Endometrial microvascular endothelial cells (primary cell): ENCODE measurements around the gene SOS1. TPM values are rescaled to one million over a fixed set of nuclear protein-coding genes. Genes with fewer than 3 reads are reported as not detected.
"Not testable (repeated sequence)": the region's sequence is repeated elsewhere in the genome, so short reads cannot be mapped to it uniquely, and the experiment has no call there.

Experiments
- in situ Hi-C: cut with HindIII; loops from 2 replicates; pipeline ENCODE4 v1.10.0; 2017; ENCODE audit warnings: low sequenced_read_pairs, low pct_unique_long_range_greater_than_20kb; ENCODE audit errors: inconsistent ontology term
- total RNA-seq: library from RNA; depleted of rRNA; stranded (reverse); fragments of >200 nt; gene quantifications from one replicate; pipeline ENCODE4 v1.2.3, GENCODE V29; 2015; ENCODE audit errors: inconsistent ontology term

The SOS1 gene
- total RNA-seq: 10.0 TPM

DNA sequence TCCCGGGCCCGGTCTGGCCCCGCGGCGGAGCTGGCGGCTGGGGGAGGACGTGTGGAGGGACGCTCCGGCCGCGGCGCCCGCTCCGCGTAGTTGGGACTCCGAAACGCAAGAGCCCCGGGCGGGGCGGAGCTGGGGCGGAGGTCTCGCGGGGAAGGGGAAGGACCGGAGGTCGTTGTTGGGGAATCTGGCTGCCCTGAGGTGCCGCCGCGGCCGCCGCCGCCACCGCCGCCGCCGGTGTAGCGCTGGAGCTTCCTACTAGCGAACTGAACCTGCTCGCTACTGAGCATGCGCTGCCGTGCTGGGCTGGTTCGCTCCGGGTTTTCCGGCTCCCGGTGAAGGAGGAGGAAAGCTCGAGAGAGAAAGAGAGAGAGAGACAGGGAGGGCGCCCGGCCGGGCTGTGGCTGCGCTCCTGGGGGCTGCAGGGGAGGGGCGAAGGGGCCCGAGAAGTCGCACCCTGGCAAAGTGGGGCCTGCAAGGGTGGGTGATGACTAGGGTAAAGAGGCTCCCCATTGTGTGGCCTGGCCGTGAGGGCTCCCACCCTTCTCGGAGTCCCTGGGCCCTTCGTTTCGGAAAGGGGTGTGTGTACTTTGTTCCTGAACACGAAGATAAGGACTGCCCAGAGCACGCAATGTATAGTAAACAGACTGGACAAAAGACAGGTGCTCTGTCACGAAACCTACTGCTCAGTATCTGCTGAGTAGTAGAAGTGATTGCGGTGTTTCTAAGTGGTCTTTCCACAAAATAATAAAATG, at the start of gene SOS1:
SOS1 (minus strand) TSS at position 281 of the 752 bp plus-strand sequence. CDS start 629 bp downstream, outside the sequence.
- in situ Hi-C loops: no loop called here

DNA sequence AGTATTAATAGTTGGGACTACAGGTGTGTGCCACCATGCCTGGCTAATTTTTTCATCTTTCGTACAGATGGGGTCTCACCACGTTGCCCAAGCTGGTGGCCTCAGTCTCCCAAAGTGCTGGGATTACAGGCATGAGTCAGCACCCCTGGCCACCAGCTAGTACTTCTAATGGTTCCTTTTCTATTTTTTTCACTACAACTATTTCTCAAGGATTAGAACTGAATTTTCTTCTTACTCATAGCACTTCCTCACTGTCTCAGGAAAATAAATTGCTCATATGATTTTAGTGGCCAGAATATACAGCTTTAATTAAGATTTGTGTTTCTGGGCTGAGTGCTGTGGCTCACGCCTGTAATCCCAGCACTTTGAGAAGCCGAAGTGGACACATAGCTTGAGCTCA, 43.2 kb upstream of the SOS1 start:
- in situ Hi-C loops: no loop called here

DNA sequence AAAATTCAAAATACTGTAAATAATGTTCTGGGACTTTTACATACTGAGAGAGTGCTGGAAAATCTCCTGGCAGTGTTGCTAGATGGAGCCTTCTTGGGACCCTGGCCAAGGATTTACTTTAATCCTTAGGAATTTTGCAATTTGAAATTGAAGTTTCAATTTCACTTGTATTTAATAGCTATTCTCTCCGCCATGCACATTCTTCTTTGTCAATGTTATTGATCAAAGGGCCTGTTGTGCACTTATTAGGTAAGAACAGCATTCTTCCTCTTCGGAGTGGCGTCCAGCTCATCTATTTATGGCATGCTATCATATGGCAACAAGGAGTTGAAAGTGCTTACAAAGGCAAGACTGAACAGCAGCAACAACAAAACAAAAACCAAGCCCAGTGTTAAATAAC, 40.1 kb upstream of the SOS1 start:
- in situ Hi-C loops: no loop called here

DNA sequence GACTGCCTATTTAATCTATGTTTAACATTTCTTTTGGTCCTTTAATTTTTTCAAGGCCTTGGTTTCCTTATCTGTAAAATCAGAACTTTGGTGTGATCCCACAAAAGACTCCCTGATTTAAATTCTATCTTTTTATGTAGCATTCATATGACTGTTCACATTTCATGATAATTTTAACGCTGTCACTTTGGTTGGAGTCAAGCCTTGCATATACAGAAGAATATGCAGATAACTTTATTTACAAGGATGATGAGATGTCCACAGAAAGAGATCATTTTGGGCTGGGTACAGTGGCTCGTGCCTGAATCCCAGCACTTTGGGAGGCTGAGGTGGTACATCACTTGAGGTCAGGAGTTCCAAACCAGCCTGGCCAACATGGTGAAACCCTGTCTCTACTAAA, 38.4 kb upstream of the SOS1 start:
- in situ Hi-C loops: no loop called here

DNA sequence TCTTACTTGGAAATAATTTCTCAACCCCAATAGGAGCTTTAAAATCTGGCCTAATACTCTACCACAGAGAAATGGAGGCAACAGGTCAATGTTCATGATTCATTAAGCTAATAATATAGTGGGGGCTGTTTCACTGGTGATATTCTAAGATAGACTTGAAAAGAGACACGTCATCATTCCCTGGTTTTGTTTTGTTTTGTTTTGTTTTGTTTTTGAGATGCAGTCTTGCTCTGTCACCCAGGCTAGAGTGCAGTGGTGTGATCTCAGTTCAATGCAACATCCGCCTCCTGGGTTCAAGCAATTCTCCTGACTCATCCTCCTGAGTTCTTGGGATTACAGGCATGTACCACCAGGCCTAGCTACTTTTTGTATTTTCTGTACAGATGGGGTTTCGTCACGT, 37.5 kb upstream of the SOS1 start:
- in situ Hi-C loops: no loop called here

DNA sequence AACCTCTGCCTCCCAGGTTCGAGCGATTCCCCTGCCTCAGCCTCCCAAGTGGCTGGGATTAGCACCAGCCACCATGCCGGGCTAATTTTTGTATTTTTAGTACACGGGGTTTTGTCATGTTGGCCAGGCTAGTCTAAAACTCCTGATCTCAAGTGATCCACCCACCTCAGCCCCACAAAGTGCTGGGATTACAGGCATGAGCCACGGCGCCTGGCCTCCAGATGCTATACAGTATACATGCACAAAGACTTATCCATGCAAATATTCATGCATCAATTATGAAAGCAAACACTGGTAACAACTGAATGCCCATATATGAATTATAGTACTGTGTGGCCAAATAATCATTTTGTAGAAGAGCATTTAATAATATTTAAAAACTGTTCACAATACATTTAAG, 36.0 kb upstream of the SOS1 start:
- in situ Hi-C loops: no loop called here

DNA sequence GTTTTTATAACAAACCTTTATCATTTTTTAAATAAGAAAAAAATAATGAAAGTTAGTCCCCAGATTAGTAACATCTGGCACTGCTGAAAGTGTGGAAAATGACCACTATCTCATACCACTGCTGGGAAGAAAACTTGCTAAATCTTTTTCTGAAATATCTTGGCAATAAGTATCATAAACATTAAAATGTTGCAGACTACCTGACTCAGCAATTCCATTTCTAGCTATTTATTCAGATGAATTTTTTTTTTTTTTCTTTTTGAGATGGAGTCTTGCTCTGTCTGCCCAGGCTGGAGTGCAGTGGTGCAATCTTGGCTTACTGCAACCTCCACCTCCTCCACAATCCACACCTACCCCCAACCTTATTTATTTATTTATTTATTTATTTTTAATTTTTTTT, 35.3 kb upstream of the SOS1 start:
- in situ Hi-C loops: no loop called here

DNA sequence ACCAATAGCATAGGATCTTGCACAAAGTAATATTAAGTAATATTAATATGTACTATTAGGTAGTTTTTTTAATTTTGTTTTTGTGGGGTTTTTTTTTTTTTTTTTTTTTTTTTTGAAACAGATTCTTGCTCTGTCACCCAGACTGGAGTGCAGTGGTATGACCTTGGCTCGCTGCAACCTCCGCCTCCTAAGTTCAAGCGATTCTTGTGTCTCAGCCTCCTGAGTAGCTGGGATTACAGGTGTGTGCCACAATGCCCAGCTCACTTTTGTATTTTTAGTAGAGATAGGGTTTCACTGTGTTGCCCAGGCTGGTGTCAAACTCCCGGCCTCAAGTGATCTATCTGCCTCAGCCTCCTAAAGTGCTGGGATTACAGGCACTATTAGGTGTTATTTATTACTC, 34.7 kb upstream of the SOS1 start:
- in situ Hi-C loops: not testable (repeated sequence)

DNA sequence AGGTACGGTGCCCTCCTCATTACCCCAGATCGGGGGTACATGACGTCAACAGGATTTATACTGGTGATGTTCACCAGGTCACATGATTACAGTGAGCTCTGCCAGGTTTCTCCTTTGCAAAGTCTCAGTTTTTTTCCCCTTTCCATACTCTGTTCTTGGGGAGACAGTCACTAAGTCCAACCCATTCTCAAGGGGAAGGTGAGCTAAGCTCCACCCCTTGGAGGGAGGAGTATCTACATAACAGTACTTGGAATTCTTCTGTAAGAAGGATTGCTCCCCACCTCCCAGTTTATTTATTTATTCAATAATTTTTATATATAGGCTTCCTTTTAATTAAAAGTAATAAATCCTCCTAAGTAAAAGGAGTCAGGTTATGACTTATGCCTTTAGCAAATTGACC, 34.1 kb upstream of the SOS1 start:
- in situ Hi-C loops: no loop called here

DNA sequence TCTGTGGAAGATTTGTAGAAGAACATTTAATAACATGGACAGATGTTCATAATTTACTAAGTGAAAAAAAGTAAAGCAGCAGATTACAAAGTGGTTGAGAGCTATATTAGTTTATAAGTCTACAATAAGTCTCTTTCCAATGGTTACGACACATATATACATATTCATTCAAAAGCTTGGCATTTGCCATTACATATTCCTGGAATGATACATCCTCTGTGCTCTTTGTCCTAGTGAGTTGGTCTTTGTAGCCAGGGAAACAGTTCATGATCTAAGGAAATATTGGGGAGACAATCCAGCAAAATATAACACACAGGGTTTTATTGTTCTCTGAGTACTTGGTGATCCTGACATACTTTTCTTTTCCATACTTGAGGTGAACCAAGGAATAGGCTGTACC, 32.5 kb upstream of the SOS1 start:
- in situ Hi-C loops: no loop called here

DNA sequence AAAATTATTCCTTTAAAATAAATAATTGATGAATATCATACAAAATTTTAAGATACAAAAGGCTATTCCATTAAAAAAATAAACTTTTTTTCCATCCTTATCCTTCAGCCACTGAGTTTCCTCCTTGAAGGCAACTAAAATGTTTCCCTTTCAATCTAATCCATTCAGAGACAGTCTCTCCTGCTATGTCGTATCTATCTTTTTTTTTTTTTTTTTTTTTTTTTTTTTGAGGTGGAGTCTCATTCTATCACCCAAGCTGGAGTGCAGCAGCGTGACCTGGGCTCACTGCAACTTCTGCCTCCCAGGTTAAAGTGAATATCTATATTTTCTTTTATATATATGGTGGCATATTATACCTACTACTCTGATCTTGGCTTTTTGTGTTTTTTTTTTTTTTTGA, 31.7 kb upstream of the SOS1 start:
- in situ Hi-C loops: no loop called here

DNA sequence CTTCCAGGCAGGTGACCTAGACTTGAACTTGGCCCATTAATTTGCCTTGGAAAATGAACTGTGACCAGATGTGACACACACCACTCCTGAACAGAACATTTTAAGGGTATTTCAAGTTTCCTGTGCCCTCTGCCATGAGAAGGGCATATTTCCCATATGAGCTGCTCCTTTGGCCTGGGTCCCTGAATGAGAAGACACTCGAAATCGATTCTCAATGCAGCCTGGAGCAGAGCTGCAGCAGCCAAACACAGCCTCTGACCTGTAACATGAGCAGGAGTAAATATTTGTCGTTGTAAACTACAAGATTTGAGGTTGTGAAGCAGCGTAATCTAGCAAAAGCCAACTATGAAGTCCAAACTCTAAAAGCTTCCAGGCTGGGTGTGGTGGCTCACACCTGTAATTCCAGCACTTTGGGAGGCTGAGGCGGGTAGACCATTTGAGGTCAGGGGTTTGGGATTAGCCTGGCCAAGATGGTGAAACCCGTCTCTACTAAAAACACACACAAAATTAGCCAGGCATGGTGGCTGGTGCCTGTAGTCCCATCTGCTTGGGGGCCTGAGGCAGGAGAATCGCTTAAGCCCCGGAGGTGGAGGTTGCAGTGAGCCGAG, 30.1 kb upstream of the SOS1 start:
- in situ Hi-C loops: no loop called here

DNA sequence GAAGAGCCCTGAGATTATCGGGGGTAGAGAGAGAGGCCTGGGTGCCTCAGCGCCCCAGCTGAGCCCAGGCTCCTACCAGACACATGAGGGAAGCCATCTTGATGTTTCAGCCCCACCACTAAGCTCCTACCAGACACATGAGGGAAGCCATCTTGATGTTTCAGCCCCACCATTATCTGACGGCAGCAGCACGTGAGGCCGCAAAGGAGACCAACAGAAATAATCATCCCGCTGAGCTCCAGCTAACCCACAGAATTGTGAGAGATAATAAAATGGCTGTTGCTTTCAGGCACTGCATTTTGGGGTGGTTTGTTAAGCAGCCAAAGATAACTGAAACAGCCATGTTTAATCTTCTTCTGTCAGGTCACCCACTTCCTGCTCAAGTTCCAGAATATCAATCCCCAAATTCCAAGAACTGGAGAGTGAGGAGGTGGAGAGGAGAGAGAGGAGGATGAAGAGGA, 29.3 kb upstream of the SOS1 start:
- in situ Hi-C loops: no loop called here

DNA sequence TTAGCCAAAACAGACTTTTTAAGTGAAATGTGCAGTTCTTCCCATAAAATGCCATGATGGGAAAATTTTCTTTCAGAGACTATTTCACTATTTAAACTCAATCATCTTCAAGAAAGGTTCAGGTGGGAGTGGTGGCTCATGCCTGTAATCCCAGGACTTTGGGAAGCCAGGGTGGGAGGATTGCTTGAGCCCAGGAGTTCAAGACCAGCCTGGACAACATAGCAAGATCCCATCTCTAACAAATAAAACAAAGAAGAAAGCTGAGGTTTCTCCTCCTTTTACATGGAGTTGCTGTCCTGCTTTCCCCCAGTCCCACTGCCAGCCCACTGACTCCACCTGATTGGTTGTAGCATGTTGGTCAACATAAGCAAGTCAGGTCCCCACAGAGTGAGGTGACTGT, 25.8 kb upstream of the SOS1 start:
- in situ Hi-C loops: no loop called here

DNA sequence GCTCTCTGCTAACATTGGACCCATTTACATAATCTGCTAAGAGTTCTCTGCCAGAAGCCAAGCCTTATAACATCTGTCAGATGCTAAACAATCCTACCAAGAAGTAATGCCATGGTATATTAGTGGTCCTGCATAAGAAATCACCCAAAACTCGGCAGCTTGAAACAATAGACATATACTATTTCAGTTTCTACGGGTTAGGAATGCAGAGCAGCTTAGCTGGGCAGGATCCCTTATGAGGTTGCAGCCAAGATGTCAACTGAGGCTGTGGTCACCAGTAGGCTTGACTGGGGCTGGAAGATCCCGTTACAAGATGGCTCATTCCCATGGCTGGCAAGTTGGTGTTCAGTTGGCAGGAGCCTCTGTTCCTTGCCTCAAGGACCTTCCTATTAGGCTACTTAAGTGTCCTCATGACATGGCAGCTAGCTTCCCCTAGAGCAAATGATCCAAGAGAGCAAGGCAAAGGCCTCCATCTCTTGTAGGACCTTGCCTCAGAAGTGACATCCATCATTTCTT, 25.1 kb upstream of the SOS1 start:
- in situ Hi-C loops: no loop called here

DNA sequence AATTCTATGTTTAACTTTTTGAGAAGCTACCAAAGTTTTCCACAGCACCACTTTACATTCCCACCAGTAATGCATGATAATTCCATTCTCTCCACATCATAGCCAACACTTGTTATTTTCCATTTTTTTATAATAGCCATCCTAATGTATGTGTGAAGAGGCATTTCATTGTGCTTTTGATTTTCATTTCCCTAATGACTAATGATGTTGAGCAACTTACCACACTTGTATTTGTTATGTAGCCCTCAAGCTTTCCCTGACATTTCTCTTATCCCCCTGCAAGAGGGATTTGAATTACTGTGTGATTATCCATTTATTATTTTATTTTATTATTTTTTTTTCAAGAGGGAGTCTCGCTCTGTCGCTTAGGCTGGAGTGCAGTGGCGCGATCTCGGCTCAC, 23.6 kb upstream of the SOS1 start:
- in situ Hi-C loops: no loop called here

DNA sequence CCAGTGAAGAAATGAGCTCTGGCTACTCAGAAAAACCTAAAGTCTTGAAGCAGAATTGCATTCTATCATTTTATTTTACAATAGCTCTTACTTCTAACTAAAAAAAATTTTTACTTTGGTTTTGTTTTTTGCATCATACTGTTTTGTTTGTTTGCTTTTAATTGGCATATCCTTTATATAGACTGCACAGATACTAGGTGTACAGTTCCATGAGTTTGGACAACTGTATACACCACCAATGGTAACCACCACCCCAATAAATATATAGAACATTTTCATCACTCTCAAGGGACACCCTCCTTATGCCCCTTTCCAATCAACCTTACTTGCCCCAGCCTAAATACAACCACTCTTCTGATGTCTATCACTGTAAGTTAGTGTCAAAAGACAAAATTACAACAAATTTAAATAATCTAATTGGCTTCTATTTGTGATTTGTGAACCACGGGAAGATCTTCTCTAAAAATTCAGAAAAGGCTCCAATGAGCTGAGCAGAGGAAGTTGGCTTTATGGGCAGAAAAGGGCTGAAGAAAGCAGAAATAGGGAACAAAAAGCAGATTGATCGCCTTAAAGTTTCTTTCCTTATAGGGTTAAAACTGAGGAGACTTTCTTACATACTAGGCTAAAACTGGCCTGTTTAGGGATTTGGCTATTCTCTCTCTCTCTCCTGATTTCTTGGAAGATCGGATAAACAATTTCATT, 22.2 kb upstream of the SOS1 start:
- in situ Hi-C loops: no loop called here

DNA sequence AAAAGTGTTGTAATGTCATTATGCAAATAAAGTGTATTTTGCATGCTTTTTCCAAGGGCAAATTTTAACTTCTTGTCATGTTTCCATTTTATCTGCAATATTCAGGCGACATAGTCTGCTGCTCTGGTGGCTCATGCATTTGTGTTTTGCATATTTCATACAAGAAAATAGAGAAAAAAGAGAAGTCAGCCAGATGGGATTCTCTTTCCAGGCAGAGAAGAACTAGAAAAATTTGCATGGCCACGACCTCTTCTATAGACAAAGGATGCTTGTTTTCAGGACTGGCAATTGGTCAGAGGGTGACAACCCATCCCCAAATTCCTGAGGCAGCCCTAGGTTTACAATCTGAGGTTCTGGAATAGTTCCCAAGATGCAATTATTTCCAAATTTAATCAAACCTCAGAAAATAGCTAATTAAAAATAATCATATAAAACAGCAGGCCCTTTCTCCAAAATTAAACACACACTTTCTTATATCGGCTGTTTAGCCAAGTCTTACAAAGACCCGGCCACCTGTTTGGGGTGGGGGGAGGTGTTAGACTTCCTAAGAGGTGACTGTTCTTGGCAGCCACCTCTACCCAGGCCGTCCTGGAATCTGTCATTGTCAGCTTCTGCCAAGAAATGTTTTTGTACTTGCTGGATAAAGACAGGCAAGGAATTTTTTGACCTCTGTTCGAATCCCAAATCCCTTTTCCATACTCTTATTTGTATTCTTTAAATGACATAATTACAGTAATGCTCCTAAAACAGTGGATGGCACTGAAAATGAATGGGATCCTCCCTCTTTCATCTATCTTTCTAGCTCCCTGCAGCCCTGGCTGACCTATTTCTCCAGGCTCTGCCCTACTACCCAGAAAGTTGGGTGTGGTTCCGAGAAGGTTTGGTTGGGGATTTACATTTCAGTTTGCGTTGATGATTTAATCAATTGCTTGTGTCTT, 20.8 kb upstream of the SOS1 start:
- in situ Hi-C loops: no loop called here

DNA sequence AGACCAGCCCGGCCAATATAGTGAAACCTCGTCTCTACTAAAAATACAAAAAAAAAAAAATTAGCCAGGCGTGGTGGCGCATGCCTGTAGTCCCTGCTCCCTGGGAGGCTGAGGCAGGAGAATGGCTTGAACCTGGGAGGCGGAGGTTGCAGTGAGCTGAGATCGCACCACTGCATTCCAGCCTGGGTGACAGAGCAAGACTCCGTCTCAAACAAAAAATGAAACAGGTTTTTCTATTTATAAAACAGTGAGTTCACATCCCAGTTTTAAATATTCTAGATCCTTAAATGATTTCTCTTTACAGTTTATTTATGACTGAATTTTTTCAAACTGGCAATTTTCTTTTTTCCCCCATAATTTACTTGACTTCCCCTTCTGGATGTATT, 20.1 kb upstream of the SOS1 start:
- in situ Hi-C loops: not testable (repeated sequence)
